ENCODE measurements around the gene KRTAP12-2.
"Not testable (repeated sequence)": the region's sequence is repeated elsewhere in the genome, so short reads cannot be mapped to it uniquely, and the experiment has no call there.

The KRTAP12-2 gene

DNA sequence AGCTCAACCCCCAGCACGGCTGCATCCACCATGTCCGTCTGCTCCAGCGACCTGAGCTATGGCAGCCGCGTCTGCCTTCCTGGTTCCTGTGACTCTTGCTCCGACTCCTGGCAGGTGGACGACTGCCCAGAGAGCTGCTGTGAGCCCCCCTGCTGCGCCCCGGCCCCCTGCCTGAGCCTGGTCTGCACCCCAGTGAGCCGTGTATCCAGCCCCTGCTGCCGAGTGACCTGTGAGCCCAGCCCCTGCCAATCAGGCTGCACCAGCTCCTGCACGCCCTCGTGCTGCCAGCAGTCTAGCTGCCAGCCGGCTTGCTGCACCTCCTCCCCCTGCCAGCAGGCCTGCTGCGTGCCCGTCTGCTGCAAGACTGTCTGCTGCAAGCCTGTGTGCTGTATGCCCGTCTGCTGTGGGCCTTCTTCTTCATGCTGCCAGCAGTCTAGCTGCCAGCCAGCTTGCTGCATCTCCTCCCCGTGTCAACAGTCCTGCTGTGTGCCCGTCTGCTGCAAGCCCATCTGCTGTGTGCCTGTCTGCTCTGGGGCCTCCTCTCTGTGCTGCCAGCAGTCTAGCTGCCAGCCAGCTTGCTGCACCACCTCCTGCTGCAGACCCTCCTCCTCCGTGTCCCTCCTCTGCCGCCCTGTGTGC, 30.6 kb upstream of the KRTAP12-2 start, which contains the start of gene KRTAP10-12:
Gene KRTAP10-12, plus strand, starts transcription at position 1 of the 639 bp plus-strand sequence. Its CDS starts 30 bp downstream, at position 31.
- not testable (repeated sequence) for H3K4me3 Mint-ChIP-seq; H3K9me3 Mint-ChIP-seq; H3K36me3 Mint-ChIP-seq (ENCODE audit: low read depth); H3K27ac Mint-ChIP-seq; H3K4me1 Mint-ChIP-seq (ENCODE audit: low read depth); DNase-seq
- H3K27me3 Mint-ChIP-seq, result peaks cover 49% of the 10 kb centered on the region

DNA sequence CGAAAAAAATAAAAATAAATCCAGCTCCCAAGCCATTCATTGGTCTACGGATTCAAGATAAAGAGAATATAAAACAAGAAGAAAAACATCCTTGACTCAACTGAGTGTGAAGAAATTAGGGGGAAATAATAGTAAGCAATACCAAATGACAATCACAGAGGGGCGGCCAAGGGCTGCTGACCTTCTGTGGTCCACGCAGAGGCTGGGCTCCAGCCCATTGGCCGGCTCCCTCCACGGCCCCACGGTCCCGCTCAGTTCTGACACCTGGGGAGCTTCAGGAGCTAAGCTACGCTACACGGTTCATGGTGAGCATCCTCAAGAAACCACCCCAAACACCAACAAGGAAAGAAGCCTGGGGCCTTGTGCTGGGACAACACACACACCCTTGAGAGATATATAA, 29.8 kb upstream of the KRTAP12-2 start:
- DNase-seq, result no peak
- Mint-ChIP-seq H3K4me1 (ENCODE audit: low read depth) (peaks cover 9% of the 10 kb centered on the region), H3K9me3 (peaks cover 10% of the 10 kb centered on the region), H3K27ac (no peak overlapping the region), H3K36me3 (ENCODE audit: low read depth) (no peaks in the 10 kb centered on the region), H3K27me3 (peaks cover 44% of the 10 kb centered on the region), H3K4me3 (no peak overlapping the region)

DNA sequence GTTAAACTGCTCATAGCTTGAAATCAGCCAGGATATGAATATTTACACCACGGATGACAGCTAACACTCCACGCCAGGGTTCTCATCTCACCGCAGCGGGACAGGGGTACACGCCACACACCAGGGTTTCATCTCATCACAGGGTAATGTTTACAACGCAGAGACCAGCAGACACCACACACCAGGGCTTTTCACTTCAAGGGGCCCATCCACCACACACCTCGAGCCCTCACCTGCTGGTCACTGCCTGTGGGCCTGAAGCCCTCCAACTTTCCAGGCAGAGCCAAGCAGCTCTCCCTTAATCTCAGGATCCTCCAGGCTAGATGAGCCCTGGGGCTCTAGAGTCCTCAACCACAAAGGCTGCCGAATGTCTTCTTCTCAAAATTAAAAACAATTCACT, 28.9 kb upstream of the KRTAP12-2 start:
- no peak for DNase-seq
- Mint-ChIP-seq H3K27me3 (peaks cover 34% of the 10 kb centered on the region), H3K4me1 (ENCODE audit: low read depth) (peaks cover 14% of the 10 kb centered on the region), H3K9me3 (peaks cover 10% of the 10 kb centered on the region), H3K4me3 (no peak overlapping the region), H3K36me3 (ENCODE audit: low read depth) (no peaks in the 10 kb centered on the region), H3K27ac (no peak overlapping the region)

DNA sequence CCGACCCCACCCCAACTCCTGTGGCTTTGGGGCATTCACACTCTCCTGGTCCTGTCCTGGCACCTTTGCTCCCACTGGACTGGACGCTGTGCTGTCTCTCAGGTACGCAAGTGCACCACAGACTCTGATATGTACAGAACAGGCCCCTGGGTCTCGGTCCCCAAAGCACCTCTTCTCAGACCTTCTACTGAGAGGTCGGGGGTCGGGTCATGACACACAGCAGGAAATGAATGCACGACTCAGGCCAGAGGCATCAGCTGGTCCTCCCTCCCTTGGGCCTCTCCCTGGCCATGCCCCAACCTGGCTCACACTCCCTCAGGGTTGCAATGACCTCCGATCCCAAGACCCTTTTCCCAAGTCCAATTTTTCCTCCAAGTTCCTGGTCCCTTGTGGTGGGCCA, 28.5 kb upstream of the KRTAP12-2 start:
- no peak for DNase-seq
- Mint-ChIP-seq H3K27ac (no peak overlapping the region), H3K27me3 (peaks cover 31% of the 10 kb centered on the region), H3K4me1 (ENCODE audit: low read depth) (peaks cover 14% of the 10 kb centered on the region), H3K9me3 (peaks cover 10% of the 10 kb centered on the region), H3K36me3 (ENCODE audit: low read depth) (no peaks in the 10 kb centered on the region), H3K4me3 (no peak overlapping the region)

DNA sequence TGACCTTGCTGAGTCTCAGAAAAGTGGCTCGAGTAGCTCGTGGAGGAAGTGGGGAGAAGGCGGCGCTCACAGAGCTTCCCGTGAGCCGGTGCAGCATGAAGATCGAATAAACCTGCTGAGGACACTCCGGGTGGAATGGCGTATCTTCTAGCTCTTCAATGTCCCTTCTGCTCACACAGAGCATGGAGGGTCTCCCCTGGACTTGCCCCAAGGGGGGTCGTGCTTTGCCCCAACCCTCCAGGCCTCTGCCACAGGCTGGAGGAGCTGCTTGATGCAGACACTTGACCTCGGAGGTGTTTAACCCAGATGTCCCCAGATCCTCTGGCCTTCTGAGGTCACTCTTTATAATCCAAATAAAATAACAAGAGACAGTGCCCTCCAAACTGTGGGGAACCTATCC, 28.0 kb upstream of the KRTAP12-2 start:
- peaks cover 14% of the 10 kb centered on the region for H3K4me1 Mint-ChIP-seq (ENCODE audit: low read depth)
- H3K9me3 Mint-ChIP-seq, result peaks cover 10% of the 10 kb centered on the region
- peaks cover 27% of the 10 kb centered on the region for H3K27me3 Mint-ChIP-seq
- no peak overlapping the region for H3K27ac Mint-ChIP-seq
- DNase-seq, result no peak
- H3K4me3 Mint-ChIP-seq, result no peak overlapping the region
- no peaks in the 10 kb centered on the region for H3K36me3 Mint-ChIP-seq (ENCODE audit: low read depth)

DNA sequence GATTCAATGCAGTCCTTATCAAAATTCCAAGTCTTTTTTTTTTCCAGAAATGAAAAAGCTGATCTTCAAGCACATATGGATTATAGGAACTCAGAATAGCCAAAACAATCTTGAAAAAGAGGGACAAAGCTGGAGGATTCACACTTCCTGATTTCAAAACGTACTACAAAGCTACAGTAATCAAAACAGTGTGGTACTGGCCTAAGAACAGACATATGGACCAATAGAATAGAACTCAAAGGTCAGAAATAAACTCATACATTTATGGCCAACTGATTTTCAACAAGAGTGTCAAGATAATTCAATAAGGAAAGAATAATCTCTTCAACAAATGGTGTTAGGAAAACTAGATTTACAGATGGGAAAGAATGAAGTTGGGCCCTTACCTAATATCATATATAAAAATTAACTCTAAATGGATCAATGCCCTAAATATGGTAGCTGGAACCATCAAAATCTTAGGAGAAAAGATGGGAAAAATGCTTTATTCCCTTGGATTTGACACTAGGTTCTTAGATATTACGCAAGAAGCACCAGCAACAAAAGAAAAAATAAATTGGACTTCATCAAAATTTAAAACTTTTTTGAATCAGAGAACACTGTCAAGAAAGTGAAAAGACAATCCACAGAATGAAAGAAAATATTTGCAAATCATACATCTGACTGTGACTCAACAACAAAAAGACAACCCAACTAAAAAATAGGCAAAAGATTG, 26.2 kb upstream of the KRTAP12-2 start:
- Mint-ChIP-seq H3K9me3 (peaks cover 10% of the 10 kb centered on the region), H3K36me3 (ENCODE audit: low read depth) (no peaks in the 10 kb centered on the region), H3K27ac (no peak overlapping the region), H3K27me3 (peaks cover 12% of the 10 kb centered on the region), H3K4me3 (no peak overlapping the region), H3K4me1 (ENCODE audit: low read depth) (peaks cover 14% of the 10 kb centered on the region)
- no peak for DNase-seq

DNA sequence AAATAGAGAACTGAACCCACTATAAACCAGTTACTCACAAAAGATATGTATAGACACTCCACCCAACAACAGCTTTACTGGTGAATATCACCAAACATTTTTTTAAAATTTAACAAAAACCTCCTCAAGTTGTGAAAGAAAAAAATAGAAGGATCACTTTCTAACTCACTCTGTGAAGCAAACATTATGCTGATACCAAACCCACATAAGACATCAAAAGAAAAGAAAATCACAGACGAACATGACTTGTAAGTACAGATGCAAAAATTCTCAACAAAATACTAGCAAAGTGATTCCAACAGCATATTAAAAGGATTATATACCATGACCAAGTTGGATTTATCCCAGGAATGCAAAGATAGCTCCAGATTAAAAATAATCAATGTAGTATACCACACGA, 25.0 kb upstream of the KRTAP12-2 start:
- peaks cover 10% of the 10 kb centered on the region for H3K9me3 Mint-ChIP-seq
- peaks cover 1% of the 10 kb centered on the region for H3K27me3 Mint-ChIP-seq
- no peak overlapping the region for H3K4me3 Mint-ChIP-seq
- no peaks in the 10 kb centered on the region for H3K36me3 Mint-ChIP-seq (ENCODE audit: low read depth)
- peaks cover 15% of the 10 kb centered on the region for H3K4me1 Mint-ChIP-seq (ENCODE audit: low read depth)
- no peak overlapping the region for H3K27ac Mint-ChIP-seq
- DNase-seq, result no peak

DNA sequence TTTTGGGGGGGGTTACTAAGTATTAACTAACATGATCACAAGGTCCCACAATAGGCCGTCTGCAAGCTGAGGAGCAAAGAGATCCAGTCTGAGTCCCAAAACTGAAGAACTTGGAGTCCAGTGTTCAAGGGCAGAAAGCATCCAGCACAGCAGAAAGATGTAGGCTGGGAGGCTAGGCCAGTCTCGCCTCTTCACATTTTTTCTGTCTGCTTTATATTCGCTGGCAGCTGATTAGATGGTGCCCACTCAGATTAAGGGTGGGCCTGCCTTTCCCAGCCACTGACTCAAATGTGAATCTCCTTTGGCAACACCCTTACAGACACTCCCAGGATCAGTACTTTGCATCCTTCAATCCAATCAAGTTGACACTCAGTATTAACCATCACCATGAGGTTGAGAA, 23.0 kb upstream of the KRTAP12-2 start:
- H3K27ac Mint-ChIP-seq; DNase-seq; H3K27me3 Mint-ChIP-seq; H3K36me3 Mint-ChIP-seq (ENCODE audit: low read depth); H3K4me3 Mint-ChIP-seq: not testable (repeated sequence)
- H3K9me3 Mint-ChIP-seq, result peaks cover 10% of the 10 kb centered on the region
- H3K4me1 Mint-ChIP-seq (ENCODE audit: low read depth), result peaks cover 19% of the 10 kb centered on the region

DNA sequence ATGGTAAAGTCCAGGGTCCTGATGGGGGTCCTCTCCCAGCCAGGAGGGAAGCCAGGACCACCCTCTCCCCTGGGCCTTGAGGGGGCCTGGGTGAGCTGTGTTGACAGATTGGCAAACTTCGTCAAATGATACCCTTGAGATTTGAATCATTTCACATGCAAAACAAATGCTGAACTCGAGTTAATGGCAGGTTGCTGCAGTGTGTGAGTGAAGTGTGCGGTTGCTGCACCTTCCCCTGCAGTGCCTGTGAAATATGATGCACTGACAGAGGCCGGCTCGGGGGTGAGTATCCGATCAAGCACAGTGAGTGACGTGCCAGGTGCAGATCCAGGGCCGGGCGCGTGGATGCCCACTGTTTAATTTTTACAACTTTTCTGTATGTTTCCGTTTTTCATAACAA, 20.9 kb upstream of the KRTAP12-2 start:
- H3K4me3 Mint-ChIP-seq, result no peak overlapping the region
- H3K4me1 Mint-ChIP-seq (ENCODE audit: low read depth), result peaks cover 16% of the 10 kb centered on the region
- H3K9me3 Mint-ChIP-seq, result peaks cover 4% of the 10 kb centered on the region
- no peak overlapping the region for H3K27ac Mint-ChIP-seq
- DNase-seq, result no peak
- H3K36me3 Mint-ChIP-seq (ENCODE audit: low read depth), result no peaks in the 10 kb centered on the region
- peaks cover 7% of the 10 kb centered on the region for H3K27me3 Mint-ChIP-seq

DNA sequence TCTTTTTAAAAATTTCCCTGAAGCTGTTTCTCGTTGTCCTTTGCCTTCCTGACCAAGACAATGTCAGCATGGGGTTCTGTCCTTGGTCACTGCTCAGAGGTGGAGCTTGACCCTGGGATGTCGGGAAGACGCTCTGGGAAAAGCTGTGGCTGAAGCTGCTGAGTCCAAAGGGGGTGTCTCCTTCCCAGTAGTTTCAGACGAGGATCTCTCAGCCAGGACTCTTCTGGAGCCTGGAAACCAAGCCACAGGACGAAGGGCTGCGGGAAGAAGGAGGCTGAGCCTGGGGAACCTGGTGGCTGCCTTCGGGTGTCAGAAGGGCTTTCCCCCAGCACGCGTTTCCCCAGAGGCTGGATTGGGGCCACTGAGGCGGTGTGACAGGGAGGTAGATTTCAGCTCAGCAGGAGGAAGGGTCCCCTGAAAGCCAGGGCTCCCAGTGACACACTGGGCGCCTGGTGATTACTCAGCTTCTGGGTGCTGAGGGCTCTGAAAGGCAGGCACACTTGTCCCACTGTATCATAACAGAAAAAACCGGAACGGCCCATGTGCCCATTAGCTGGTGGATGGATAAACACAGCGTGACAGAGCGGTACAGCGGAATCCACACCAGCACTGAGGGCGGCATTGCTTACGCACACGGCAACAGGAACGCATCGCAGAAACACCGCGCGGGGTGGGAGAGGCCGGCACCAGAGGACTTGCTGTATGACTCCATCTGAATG, 20.3 kb upstream of the KRTAP12-2 start:
- Mint-ChIP-seq H3K27me3 (peaks cover 7% of the 10 kb centered on the region), H3K27ac (no peak overlapping the region), H3K4me3 (no peak overlapping the region), H3K9me3 (no peaks in the 10 kb centered on the region), H3K4me1 (ENCODE audit: low read depth) (peaks cover 16% of the 10 kb centered on the region), H3K36me3 (ENCODE audit: low read depth) (no peaks in the 10 kb centered on the region)
- no peak for DNase-seq

DNA sequence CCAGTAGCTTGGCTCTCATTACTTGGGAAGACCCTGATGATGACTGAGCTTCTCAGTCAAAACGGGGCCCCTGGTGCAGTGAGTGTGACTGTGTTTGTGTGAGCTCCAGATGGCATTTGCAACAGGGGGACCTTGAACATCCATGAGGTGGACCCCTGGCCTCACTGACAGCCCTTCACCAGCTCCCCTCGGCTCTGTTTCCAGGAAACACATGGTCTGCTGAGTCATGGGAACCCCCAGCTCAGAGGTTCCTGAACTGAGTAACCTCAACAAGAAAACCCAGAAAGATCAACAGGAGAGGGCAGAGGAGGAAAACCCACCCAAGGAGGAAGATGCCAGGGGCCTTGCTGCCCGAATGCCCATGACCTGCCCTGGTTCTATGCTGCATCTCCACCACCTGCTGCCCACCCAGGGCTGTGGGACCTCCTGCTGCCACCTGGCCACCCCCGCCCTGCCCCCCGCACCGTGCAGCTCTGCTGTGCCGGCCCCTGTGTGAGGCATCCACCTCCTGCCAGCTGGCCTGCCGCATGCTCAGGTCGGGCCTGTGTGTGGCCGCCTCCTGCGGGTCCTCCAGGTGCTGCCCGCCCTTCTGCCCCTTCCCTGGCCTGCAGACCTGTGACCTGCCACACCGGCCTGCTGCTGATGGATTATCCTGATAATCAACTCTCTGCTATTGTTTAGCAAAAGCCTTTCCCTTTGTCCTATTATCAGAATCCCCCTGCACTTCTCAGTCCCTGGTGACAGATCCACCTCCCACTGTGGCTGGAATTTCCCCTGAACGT, 19.5 kb upstream of the KRTAP12-2 start:
- H3K4me3 Mint-ChIP-seq, result no peak overlapping the region
- H3K4me1 Mint-ChIP-seq (ENCODE audit: low read depth), result peaks cover 8% of the 10 kb centered on the region
- no peak overlapping the region for H3K27ac Mint-ChIP-seq
- no peaks in the 10 kb centered on the region for H3K9me3 Mint-ChIP-seq
- H3K27me3 Mint-ChIP-seq, result peaks cover 7% of the 10 kb centered on the region
- DNase-seq, result no peak
- no peaks in the 10 kb centered on the region for H3K36me3 Mint-ChIP-seq (ENCODE audit: low read depth)

DNA sequence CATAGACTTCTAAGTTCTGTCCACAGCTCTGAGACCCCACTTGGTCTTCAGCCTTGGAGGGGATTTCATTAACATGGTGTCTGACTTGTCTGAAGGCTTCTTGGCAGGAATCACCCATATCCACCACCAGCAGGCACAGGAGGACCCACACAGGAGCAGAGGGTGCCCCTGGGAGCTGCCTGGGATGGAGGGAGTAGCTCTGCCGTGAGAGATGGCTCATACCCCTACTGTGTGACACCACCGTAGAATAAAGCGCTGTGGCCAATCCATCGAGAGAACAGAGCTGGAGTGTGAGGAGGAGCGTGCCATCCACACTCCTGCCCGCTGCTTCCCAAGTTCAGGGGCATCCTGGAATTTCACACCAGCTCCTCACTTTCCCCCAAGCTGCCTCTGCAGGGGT, 18.3 kb upstream of the KRTAP12-2 start:
- H3K36me3 Mint-ChIP-seq (ENCODE audit: low read depth); H3K4me3 Mint-ChIP-seq; H3K9me3 Mint-ChIP-seq; H3K27ac Mint-ChIP-seq; DNase-seq; H3K4me1 Mint-ChIP-seq (ENCODE audit: low read depth); H3K27me3 Mint-ChIP-seq: not testable (repeated sequence)

DNA sequence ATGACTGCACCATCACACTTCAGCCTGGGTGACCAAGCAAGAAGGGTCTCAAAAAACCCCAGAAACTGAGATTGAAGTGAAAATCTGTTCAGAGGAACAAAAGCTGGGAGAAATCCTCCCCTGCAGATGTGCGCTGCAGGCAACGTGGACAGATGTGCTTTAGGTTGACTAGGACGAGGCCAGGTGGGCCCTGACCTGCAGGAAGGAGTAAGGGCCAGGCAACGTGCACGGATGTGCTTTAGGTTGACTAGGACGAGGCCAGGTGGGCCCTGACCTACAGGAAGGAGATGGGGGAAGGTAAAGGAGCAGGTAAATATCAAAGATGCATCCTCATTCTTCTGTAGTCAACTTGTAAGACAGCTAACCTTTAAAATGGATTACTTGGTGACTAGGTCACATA, 17.8 kb upstream of the KRTAP12-2 start:
- Mint-ChIP-seq H3K9me3 (no peaks in the 10 kb centered on the region), H3K36me3 (ENCODE audit: low read depth) (no peaks in the 10 kb centered on the region), H3K27ac (no peak overlapping the region), H3K27me3 (peaks cover 7% of the 10 kb centered on the region), H3K4me3 (no peak overlapping the region), H3K4me1 (ENCODE audit: low read depth) (peaks cover 7% of the 10 kb centered on the region)
- no peak for DNase-seq

DNA sequence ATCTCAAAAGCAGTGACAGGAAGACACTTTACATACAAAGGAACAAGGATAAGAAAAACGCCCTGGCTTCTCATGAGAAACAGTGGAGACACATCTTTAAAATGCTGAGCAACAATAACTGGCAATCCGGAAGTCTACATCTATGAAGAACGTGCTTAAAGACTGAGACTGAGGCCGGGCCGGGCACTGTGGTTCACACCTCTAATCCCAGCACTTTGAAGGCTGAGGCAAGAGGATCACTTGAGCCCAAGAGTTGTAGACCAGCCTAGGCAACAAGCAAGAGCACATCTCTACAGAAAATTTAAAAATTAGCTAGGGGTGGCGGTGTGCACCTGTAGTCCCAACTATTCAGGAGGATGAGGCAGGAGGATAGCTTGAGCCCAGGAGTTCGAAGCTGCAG, 17.4 kb upstream of the KRTAP12-2 start:
- no peak for DNase-seq
- Mint-ChIP-seq H3K27me3 (peaks cover 7% of the 10 kb centered on the region), H3K27ac (no peak overlapping the region), H3K4me1 (ENCODE audit: low read depth) (peaks cover 7% of the 10 kb centered on the region), H3K36me3 (ENCODE audit: low read depth) (no peaks in the 10 kb centered on the region), H3K4me3 (no peak overlapping the region), H3K9me3 (no peaks in the 10 kb centered on the region)
